Measurements from ENCODE around the gene FGF14.
"Not testable (repeated sequence)": the region's sequence is repeated elsewhere in the genome, so short reads cannot be mapped to it uniquely, and the experiment has no call there.

Gene FGF14

DNA sequence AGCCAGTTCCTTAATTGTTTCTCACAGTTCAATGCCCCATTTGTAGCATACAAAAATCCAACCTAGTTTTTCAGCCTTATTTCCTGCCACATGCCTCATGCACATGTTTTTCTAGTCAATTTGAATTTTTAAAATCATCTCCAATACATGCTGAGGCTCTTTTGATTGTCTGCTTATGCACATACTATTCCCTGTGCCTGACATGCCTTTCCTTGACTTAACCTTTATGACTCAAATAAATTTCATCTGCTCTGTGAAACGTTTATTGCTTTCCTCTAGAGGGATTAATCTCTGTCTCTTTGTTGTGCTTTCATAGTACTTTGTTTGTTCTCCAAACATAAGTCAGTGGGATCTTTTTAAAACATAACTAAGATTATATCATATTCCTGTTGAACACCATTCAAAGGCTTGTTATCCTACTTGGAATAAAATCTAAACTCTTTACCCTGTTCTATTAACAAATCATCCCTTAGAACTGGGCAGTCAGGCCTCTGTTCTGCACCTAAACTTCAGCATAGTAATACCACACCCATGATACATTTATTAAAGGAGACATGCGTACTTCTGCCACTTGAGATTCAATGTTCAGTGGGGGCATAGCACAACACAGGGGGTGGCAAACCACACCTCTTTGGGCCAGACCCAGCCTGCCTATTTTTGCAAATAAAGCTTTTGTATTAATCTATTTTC is 346.6 kb downstream of the FGF14 start:
- no peak for DNase-seq (ENCODE audit: low read depth in 2 of 3, low spot score in 1 of 3)

DNA sequence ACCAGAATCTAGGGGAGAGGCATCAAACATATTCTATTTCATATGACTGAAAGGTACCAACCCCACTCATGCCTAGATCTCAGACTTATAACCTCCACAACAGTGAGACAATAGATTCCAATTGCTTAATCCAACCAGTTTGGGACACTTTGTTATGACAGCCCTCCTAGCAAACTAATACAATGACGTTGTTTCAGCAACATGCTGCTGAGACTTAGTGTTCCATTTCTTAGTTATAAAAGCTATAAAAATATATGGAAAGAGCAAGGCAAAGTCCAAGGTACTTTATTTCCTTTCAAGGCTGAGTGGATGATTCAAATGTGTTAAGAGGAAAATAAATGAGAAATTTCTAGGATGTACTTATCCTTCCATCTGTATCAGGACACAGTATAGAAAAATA is 352.0 kb downstream of the FGF14 start:
- no peak for DNase-seq (ENCODE audit: low read depth in 2 of 3, low spot score in 1 of 3)

DNA sequence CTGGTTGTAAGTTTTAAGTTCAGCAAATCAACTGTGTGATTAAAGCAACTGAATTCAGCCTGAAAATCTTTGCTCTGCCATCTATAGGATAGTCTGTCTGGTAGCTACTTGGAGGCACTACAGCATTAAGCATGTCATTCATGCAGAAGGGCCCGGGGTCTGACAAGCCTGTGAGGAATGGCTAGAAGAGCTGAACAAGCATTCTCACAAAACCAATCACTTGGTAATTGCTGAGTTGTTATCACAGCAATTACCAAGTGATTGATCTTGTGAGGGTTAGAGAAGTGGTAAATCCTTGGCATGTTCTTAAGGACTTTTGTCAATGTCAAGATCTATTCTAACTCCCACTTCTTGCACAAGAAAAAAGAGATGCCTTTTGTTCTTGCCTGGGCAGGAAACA is 356.1 kb downstream of the FGF14 start:
- DNase-seq (ENCODE audit: low read depth in 2 of 3, low spot score in 1 of 3), result no peak

DNA sequence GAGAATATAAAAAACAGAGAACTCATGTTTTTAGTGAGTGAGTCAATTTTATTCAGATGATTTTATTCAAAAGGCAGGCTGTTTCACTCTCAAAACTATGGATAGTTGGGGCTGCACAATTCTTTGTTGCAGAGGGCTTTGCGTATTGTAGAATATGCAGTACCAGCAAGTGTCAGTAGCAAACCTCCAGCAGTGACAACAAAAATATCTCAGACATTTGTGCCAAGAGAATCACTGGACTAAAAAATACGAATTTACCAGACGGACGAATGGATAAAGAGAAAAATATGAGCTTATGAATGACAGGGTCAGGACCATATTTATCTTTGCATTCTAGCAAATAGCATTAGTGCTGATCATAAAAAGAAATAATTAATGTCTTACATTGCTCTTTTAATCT is 359.1 kb downstream of the FGF14 start:
- no peak for DNase-seq (ENCODE audit: low read depth in 2 of 3, low spot score in 1 of 3)

DNA sequence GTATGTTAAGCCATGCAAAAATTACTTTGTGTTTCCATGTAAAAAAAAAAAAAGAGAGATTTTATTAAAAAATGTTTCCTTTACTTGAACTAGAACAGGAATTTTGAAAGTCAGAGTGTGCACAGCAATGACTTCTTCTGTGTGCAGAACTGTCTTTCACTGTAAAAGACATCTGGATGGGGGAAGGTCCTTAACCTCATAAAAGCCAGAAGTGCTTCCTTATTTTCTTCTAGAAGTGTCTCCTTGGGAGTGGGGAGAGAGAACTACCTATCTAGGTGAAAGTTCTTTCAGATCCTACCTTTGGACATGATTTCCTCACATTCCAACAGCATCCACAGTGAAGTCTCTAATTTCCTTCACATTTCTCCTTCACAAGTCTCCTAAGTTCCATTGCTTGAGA is 360.3 kb downstream of the FGF14 start:
- no peak for DNase-seq (ENCODE audit: low read depth in 2 of 3, low spot score in 1 of 3)

DNA sequence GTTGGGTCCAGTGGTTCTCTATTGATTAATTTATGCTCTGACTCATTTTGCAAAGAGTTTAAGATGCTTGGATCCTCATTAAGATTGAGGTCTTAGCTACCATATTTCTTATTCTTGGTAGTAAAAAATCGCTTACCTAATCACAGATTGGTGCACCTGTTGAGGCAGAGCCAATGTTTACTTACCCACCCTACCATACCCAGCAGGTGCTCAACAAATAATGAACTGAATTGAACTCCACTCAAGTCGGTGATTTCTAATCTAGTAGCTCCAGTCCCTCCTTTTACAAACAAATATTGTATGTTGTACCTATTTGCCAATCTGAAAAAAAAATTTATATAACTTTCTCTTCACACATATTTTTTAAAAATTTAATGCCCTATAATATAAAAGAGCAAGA is 361.0 kb downstream of the FGF14 start:
- DNase-seq (ENCODE audit: low read depth in 2 of 3, low spot score in 1 of 3), result no peak

DNA sequence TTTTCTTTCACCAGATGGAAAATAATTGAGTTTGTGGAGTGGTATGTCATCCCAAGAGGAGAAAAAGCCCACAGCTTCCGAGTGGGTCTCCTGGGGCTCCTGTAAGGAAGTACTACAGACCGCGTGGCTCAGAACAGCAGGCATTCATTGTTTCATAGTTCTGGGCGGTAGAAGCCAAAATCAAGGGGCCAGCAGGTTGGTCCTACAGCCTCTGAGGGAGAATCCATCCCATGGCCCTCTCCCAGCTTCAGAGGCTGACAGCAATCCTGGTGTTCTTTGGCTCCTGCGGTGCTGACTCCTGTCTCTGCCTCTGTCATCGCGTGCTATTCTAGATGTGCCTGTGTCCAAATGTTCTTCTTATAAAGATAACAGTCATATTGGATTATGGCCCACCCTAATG is 362.6 kb downstream of the FGF14 start:
- no peak for DNase-seq (ENCODE audit: low read depth in 2 of 3, low spot score in 1 of 3)

DNA sequence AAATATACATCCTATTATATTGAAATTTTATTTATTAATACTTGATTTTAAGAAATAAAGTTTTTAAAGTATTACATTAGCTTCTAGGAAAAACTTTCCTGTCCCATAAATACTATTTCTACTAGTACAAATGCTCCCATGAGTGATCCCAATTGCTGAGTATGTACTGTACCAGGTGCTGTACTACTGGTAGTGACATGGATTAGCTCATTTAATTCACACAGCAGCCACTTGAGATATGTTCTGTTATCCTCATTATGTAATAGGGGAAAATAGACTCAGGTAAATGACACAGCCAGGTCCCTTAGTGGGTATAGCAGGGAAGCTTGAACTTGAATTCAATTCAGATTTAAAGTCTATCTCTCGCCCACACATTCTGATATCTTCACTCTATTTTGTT is 363.1 kb downstream of the FGF14 start:
- DNase-seq (ENCODE audit: low read depth in 2 of 3, low spot score in 1 of 3), result no peak

DNA sequence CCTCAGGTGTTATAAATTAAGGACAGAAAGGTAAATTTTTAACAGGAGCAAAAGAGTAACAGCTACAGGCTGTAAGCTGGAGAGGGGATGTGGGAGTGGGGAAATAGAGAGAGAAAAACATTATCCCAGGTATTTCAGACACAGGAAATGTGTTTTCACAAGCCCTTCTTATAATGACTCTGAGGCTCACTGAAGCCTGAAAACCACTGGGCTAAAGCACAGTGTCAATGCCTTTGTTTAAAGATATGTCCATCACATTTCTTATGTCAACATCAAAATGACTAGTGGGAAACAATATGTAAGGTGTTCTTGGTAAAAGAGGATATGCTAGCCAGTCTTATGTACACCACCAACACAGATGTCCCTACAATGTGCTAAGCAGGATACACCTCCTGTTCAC is 365.9 kb downstream of the FGF14 start:
- no peak for DNase-seq (ENCODE audit: low read depth in 2 of 3, low spot score in 1 of 3)

DNA sequence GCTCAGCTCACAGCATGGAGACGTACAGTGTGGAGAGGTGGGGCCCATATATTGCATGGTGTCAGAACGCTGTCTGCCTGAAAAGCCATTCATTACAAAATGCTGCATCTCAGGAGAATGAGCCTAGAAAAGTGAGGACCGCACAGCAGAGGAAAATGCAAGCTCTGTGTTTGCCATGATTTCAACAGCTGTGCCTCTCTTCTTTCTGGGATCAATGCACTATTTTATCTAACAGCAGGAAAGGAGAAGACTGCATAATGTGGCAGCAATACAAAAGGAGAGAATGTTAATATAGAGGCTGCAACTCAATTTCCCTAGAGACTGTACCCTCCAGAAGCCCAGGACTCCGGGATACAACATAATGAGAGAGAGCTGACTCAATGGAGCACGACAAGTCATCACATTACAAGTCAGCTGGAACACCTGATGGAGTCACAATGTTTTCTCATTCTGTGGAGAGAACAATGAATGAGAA is 368.0 kb downstream of the FGF14 start:
- DNase-seq (ENCODE audit: low read depth in 2 of 3, low spot score in 1 of 3), result no peak

DNA sequence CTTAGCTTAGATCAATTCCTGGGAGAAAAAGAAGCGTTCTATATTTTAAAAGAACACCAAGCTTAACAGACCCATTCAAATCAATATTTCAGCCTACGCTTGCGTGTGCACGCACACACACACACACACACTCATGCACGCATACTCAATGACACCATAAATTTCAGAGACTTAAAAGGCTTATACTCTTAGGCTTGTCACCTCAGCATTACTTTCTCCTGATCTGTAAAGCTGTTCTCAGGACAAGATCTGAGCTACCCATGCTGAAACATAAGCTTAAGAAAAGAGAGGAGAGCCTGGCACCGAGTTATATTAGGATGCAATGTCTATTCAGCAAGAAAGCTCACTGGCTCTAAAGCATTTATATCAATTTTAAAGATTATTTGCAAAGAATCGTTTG is 368.5 kb downstream of the FGF14 start:
- DNase-seq (ENCODE audit: low read depth in 2 of 3, low spot score in 1 of 3), result no peak

DNA sequence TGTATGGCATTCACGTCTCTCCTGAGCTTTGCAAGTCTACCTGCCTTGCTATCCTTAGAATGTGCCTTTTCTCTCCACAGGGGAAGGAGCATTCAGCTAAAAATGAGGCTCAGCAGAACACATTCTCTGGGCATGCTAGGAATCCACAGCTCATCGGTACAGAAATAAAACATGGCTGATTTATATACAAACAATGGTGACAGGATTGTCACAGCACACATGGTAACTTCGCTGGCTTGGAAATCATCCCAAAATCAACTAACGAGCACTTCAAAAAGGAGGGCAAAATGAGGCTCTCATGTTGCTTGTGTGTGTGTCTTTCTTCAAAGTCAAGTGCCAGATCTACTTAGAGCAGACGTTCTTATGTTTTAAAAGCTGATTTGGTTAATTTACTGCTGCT is 373.0 kb downstream of the FGF14 start:
- no peak for DNase-seq (ENCODE audit: low read depth in 2 of 3, low spot score in 1 of 3)

DNA sequence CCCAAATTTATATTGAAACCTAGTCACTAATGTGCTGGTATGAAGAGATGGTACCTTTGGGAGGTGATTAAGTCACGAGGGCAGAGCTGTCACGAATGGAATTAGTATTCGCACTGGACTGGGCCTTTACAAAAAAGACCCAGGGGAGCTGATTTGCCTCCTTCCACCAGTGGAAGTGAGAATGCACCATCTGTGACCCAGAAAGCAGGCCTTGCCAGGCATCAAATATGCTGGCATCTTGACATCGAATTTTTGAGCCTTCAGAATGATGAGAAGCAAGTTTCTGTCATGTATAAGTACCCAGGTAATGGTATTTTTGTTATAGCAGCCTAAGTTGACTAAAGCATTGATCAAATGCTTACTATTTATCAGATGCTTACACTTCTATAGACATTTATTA is 373.6 kb downstream of the FGF14 start:
- no peak for DNase-seq (ENCODE audit: low read depth in 2 of 3, low spot score in 1 of 3)

DNA sequence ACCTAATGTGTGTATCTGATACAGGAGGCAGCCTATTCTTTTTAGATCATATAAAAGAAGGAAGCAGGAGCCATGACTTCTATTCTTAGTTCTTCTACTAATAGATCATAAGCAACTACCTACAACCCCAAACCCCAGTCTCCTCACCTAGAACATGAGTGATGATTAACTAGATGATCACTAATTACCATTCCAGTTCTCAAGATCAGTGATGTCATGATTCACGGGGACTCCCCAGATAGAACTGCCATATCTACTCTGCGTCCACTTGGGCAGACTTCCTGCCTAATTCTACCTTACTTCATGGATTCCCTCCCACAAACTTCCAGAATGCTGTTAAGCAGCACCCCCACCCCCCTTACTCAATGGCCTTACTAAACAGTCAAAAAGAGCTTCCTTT is 380.1 kb downstream of the FGF14 start:
- no peak for DNase-seq (ENCODE audit: low read depth in 2 of 3, low spot score in 1 of 3)

DNA sequence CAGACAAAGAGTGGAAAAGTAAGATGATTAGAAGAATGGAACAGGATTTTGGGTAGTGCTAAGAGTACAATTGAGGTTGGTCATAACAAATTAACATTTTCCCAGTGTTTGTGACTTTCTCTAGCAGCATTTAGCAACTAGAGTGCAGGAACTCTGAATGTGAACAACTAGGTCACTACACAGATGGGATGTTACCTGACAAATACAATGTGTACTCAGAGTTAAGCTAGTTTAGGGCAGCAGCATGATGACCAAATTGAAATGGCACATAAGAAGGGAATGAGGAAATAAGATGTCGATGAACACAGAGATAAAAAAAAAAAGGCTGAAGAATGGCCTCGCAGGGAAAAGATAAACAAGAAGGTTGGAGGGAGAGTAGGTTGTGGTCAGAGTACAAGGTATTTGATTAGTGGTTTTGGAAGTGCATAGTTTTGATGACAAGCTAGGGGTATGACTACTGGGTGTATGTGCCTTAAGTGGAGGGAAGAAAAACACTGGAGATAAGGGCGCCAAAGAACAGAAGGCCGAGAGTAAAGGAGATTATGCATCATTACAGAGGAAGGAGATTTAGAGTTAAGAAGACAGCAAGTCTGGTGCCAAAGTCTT is 381.1 kb downstream of the FGF14 start:
- no peak for DNase-seq (ENCODE audit: low read depth in 2 of 3, low spot score in 1 of 3)

DNA sequence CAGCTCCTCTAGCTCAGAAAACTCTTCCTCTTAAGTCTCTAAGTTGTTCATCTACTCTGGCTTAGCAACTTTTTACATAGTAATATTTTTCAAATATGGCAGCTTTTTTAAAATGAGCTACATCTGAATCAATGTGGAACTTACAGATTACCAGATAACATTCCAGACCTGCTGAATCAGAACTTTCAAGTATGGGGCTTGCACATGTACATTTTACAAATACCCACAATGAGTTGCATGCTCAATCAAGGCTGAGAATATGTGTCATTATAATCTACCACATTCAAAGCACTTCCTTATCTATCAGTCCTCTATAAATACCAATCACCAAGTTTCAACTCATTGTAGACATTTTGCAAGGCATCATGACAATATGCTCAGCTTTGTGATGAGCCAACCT is 383.1 kb downstream of the FGF14 start:
- no peak for DNase-seq (ENCODE audit: low read depth in 2 of 3, low spot score in 1 of 3)

DNA sequence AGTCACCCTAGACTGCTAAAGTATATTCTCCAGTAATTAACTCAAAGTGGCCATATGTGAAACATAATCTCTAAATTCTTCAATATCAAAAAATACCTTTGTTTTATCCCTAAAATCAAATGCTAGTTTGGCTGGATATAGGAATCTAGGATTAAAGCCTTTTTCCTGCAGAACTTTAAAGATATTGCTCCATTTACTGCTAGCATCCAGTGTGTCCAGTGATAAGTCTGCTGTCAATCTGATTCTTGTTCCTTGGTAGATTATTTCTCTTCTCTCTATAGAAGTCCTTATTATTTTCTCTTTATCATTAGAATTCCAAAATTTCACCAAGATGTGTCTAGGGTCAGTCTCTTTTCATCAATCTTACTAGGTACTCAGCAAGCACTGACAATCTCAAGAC is 384.6 kb downstream of the FGF14 start:
- no peak for DNase-seq (ENCODE audit: low read depth in 2 of 3, low spot score in 1 of 3)

DNA sequence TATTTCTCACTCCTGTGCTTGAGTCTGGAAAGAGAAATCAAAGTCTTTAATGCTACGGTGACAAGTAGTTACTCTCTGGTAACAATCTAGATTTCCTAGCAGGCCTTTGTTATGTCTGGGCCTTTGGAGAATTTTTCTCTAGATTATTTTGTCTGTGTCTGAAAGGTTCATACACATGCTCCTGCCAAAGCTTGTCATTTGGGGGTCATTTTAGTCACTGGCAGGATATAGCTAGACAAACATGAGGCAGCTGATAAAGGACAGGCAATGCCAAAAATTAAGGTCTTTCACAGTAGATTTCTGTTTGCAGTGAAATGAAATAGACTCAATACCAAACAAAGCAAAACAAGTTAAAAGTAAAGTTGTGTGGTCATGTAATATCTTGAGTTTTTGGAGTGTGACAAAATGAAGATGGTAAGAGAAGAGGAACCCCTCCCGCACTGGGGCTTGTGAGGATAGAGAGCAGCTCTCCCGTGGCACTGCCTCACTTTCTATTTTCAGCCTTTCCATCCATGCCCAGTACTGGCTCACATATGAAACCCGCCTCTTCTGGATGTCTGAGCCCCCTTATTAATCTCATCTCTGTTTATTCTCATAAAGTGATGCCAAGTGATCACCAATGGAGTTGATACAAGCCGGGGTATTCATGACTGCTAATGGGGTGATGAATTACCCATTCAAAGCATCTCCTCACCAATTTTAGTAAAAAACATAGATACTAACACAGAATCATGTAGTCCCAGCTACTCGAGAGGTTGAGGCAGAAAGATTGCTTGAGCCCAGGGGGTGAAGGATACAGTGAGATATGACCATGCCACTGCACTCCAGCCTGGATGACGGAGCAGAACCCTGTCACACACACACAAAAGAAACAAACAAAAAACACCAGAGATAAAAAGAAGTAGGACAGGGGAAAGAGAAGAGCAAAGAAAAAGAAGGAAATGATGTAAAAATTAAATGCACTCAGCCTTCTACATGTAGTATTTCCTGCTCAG is 389.3 kb downstream of the FGF14 start:
- DNase-seq (ENCODE audit: low read depth in 2 of 3, low spot score in 1 of 3), result no peak

DNA sequence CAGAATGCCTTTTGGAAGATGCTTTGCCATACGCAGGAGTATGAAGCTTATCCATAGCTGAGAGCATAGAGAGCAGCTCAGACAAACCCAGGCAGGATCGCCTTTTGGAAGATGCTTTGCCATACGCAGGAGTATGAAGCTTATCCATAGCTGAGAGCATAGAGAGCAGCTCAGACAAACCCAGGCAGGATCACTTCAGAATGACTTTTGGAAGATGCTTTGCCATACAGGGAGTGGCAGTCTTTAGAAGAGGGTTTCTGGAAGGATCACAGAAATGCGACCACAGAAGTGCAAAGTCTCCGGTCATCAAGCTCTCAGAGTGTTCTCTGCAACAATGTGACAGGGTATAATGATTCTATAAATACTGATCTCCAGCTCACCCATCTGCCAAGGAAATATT is 390.4 kb downstream of the FGF14 start:
- not testable (repeated sequence) for DNase-seq (ENCODE audit: low read depth in 2 of 3, low spot score in 1 of 3)

DNA sequence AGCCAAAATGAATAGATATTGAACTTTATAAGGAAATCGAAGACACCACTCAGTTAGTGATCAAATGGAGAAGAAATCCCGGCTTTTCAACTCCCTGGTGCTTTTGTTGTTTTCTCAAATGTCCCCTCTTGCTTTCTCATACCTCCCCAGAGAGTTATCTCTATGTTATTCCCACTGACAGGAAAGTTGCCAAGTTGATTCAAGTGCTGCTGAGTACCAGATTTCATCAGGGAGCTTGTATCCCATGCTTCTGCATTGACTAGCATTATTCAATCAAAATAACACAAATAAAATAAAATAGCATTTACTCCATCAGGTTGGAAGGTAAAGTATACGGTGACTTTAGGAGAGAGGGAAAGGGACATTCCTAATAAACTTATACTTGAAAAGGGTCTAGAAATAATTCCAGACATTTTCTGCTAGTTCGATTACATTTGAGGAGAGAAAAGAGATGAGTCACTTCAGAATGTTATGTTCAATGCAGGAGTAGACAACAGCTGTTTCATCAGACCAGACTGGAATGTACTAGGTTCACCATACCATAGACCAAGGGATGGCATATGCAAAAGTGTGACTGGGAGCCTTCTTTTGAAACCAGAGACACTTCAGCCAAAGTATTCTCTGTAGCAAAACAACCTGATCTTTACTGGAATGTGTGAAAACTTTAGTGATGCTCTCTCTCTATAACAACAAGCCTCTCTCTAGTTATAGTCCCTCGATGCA is 397.8 kb downstream of the FGF14 start:
- DNase-seq (ENCODE audit: low read depth in 2 of 3, low spot score in 1 of 3), result no peak

DNA sequence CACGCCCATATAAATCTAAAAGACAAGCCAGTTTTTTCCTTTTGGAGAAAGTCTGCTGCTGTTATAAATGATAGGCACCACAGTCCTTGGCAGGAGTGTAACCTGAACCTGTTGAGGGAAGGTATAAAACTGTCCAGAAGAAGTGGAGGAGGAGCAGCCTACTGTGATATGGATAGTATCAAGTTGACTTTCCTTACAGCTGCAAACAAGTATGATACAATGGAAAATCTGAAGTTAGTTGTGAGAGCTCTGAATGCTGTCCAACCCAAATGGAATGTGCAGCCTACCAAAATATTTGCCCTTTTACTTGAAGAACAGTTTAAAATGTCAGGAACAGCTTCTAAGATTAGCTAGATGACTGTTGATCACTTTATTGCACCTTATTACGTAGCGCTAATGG is 399.6 kb downstream of the FGF14 start:
- DNase-seq (ENCODE audit: low read depth in 2 of 3, low spot score in 1 of 3), result no peak
